HepG2 (cell line): ENCODE data around the gene ZNF331. TPM values are rescaled to one million over a fixed set of nuclear protein-coding genes. Genes with fewer than 3 reads are reported as not detected.
A peak's percentile ranks its signal among the peaks of the same experiment; 100 is the strongest.

Experiments
- AGO2 ChIP-seq: fragments of 200-400 bp; formaldehyde crosslinking; optimal IDR thresholded peaks from 2 replicates; pipeline ENCODE3; 2017; ENCODE audit warnings: mild to moderate bottlenecking, low read depth, low read length, moderate library complexity
- BCL3 ChIP-seq: sonication (generic); formaldehyde crosslinking; IDR thresholded peaks from 2 replicates; pipeline ENCODE4 v1.5.1; 2020; ENCODE audit warnings: mild to moderate bottlenecking, missing genetic modification reagents, moderate library complexity
- CCDC6 ChIP-seq: sonication (generic); formaldehyde crosslinking; IDR thresholded peaks from 2 replicates; pipeline ENCODE4 v1.8.1; 2022; ENCODE audit warnings: mild to moderate bottlenecking, missing genetic modification reagents, moderate library complexity
- CENPT ChIP-seq: sonication (generic); formaldehyde crosslinking; IDR thresholded peaks from 2 replicates; pipeline ENCODE4 v1.8.0; 2022; ENCODE audit warnings: low read depth, mild to moderate bottlenecking, moderate library complexity, missing genetic modification reagents
- DZIP1 ChIP-seq: sonication (generic); formaldehyde crosslinking; IDR thresholded peaks from 2 replicates; pipeline ENCODE4 v1.5.0; 2020; ENCODE audit warnings: mild to moderate bottlenecking, missing genetic modification reagents
- HNRNPK ChIP-seq: fragments of 200-400 bp; formaldehyde crosslinking; IDR thresholded peaks from 2 replicates; pipeline ENCODE4 v1.6.1; 2018; ENCODE audit warnings: low read length, low read depth, moderate library complexity, mild to moderate bottlenecking; ENCODE audit not compliant: poor library complexity, severe bottlenecking
- MEIS1 ChIP-seq: sonication (generic); formaldehyde crosslinking; IDR thresholded peaks from 2 replicates; pipeline ENCODE4 v1.9.0; 2021; ENCODE audit warnings: mild to moderate bottlenecking, missing genetic modification reagents, moderate library complexity, borderline replicate concordance
- NFATC3 ChIP-seq: sonication (generic); formaldehyde crosslinking; IDR thresholded peaks from 2 replicates; pipeline ENCODE4 v1.5.1; 2020; ENCODE audit warnings: mild to moderate bottlenecking, missing genetic modification reagents
- PLSCR1 ChIP-seq: sonication (generic); formaldehyde crosslinking; IDR thresholded peaks from 2 replicates; pipeline ENCODE4 v1.5.0; 2020; ENCODE audit warnings: missing genetic modification reagents, mild to moderate bottlenecking, borderline replicate concordance
- RORA ChIP-seq: sonication (generic); formaldehyde crosslinking; IDR thresholded peaks from 2 replicates; pipeline ENCODE4 v1.5.0; 2020; ENCODE audit warnings: mild to moderate bottlenecking, missing genetic modification reagents, moderate library complexity
- RXRB ChIP-seq: IDR thresholded peaks from 2 replicates; pipeline ENCODE4 v1.6.1; 2016; ENCODE audit warnings: borderline replicate concordance, missing genetic modification reagents, missing compliant biosample characterization
- SP140L ChIP-seq: sonication (generic); formaldehyde crosslinking; IDR thresholded peaks from 2 replicates; pipeline ENCODE4 v1.4.0; 2020; ENCODE audit warnings: missing genetic modification reagents, borderline replicate concordance
- ZBTB42 ChIP-seq: sonication (generic); formaldehyde crosslinking; IDR thresholded peaks from 2 replicates; pipeline ENCODE4 v1.5.0; 2020; ENCODE audit warnings: mild to moderate bottlenecking, missing genetic modification reagents
- ZFYVE20 ChIP-seq: sonication (generic); formaldehyde crosslinking; IDR thresholded peaks from 2 replicates; pipeline ENCODE4 v1.8.0; 2023; ENCODE audit warnings: low read depth, mild to moderate bottlenecking, moderate library complexity, missing genetic modification reagents, borderline replicate concordance
- ZNF256 ChIP-seq: sonication (generic); formaldehyde crosslinking; conservative IDR thresholded peaks from 2 replicates; pipeline ENCODE4 v1.4.0; 2020; ENCODE audit warnings: missing genetic modification reagents
- ZNF329 ChIP-seq: sonication (generic); formaldehyde crosslinking; IDR thresholded peaks from 2 replicates; pipeline ENCODE4 v1.9.0; 2021; ENCODE audit warnings: low read depth, mild to moderate bottlenecking, missing genetic modification reagents
- ZNF33B ChIP-seq: sonication (generic); formaldehyde crosslinking; IDR thresholded peaks from 2 replicates; pipeline ENCODE4 v1.5.1; 2020; ENCODE audit warnings: mild to moderate bottlenecking, missing genetic modification reagents
- ZNF576 ChIP-seq: sonication (generic); formaldehyde crosslinking; IDR thresholded peaks from 2 replicates; pipeline ENCODE4 v1.4.0; 2020; ENCODE audit warnings: mild to moderate bottlenecking, missing genetic modification reagents
- ZNF672 ChIP-seq: sonication (generic); formaldehyde crosslinking; IDR thresholded peaks from 2 replicates; pipeline ENCODE4 v1.8.1; 2022; ENCODE audit warnings: missing genetic modification reagents
- ZXDC ChIP-seq: sonication (generic); formaldehyde crosslinking; IDR thresholded peaks from 2 replicates; pipeline ENCODE4 v1.5.0; 2020; ENCODE audit warnings: mild to moderate bottlenecking, missing genetic modification reagents
- polyA plus RNA-seq, 8 experiments: library from polyadenylated mRNA; depleted of rRNA in 3 of 8; stranded (reverse) in 7 of 8; unstranded in 1 of 8; fragments of >200 nt; fragmentation: Illumina TruSeq in 4 of 8; extraction: Trizol in 4 of 8; gene quantifications; 2 replicates each; pipeline versions ENCODE4 v1.2.1 to v1.2.3, GENCODE V29; 2011 to 2016; ENCODE audit warnings: low read depth in 4 of 8, missing spikeins in 1 of 8, mixed read lengths in 1 of 8; ENCODE audit not compliant: insufficient read depth in 1 of 8
- total RNA-seq, 5 experiments: library from RNA; depleted of rRNA; stranded (reverse); fragments of >200 nt; fragmentation: Illumina TruSeq; extraction: Trizol; gene quantifications; 2 replicates each; pipeline ENCODE4 v1.2.3, GENCODE V29; 2016; ENCODE audit warnings: low read depth in 1 of 5

Gene ZNF331
- total and polyA plus RNA-seq, 2 of the 13 experiments (the other 11 are each of a cell fraction or from before 2014, with no cell fraction given) = 8.2 to 13.3 TPM

GRCh38 chr19:53537521-53538377 lies at the start of gene ZNF331 (continued):
- TF ChIP-seq CENPT (CRISPR knock-in tag) = peak; percentile 70; the same call in 1 of the 2 replicates
- TF ChIP-seq ZNF33B (CRISPR knock-in tag) = no peak
- TF ChIP-seq ZNF329 (CRISPR knock-in tag) = 0 out of 2 replicates have a peak, but pooled peaks have one; percentile 26
- no peak; the same call in 1 of the 2 replicates for TF ChIP-seq ZNF672 (CRISPR knock-in tag)
- TF ChIP-seq RXRB (CRISPR knock-in tag) = no peak
- peak; percentile 93 for TF ChIP-seq AGO2
- TF ChIP-seq DZIP1 (CRISPR knock-in tag) = no peak
- TF ChIP-seq MEIS1 = peak; percentile 45; the same call in 1 of the 2 replicates
- peak; percentile 71; the same call in 1 of the 2 replicates for TF ChIP-seq BCL3
- TF ChIP-seq RORA (CRISPR knock-in tag) = no peak
- TF ChIP-seq PLSCR1 (CRISPR knock-in tag) = peak; percentile 72; the same call in 1 of the 2 replicates
- no peak for TF ChIP-seq HNRNPK
- no peak for TF ChIP-seq SP140L (CRISPR knock-in tag)
- TF ChIP-seq ZXDC (CRISPR knock-in tag) = peak; percentile 80; the same call in 1 of the 2 replicates
- TF ChIP-seq ZBTB42 (CRISPR knock-in tag) = peak; percentile 53; the same call in 1 of the 2 replicates
- TF ChIP-seq NFATC3 (CRISPR knock-in tag) = no peak
- no peak for TF ChIP-seq ZNF256
- TF ChIP-seq CCDC6 (CRISPR knock-in tag) = no peak
- TF ChIP-seq ZNF576 (CRISPR knock-in tag) = 0 out of 2 replicates have a peak, but pooled peaks have one; percentile 49
- TF ChIP-seq ZFYVE20 (CRISPR knock-in tag) = 0 out of 2 replicates have a peak, but pooled peaks have one; percentile 65
